CD4-positive, alpha-beta T cell (primary cell): ENCODE data around the gene TEKTIP1. TPM values are rescaled to one million over a fixed set of nuclear protein-coding genes. Genes with fewer than 3 reads are reported as not detected.

Experiments used
- ATAC-seq: fragments of 200-7000 bp; cut with Tn5 transposase; one replicate; pipeline ENCODE4 v1.10.0; 2022; ENCODE audit warnings: mild to moderate bottlenecking; ENCODE audit not compliant: poor library complexity
- CTCF ChIA-PET: fragments of 350-600 bp; sonication (Branson Sonifier 250); formaldehyde crosslinking; loops from one replicate; lab custom pipeline; 2021; ENCODE audit warnings: antibody characterized with exemption, inconsistent platforms; lab: Charles Lee
- POLR2A ChIA-PET: fragments of 350-600 bp; sonication (Branson Sonifier 250); formaldehyde crosslinking; loops from one replicate; lab custom pipeline; 2021; ENCODE audit warnings: antibody characterized with exemption, inconsistent platforms; lab: Charles Lee
- DNase-seq, 14 experiments: peaks; one replicate each; pipeline ENCODE4 v3.0.0-alpha.2; 2013 to 2020; ENCODE audit warnings: mixed read lengths in 2 of 14
- H3K27ac ChIP-seq, 2 donors: one replicate each; pipeline versions ENCODE4 v1.5.1 to v1.7.0; 2013; ENCODE audit warnings: low read length in 2 of 2, low read depth in 1 of 2, mild to moderate bottlenecking in 1 of 2
- H3K27me3 ChIP-seq, 2 experiments: 1 replicate in 1 of 2; 2 replicates in 1 of 2; pipeline versions ENCODE4 v1.6.1 to v1.7.0; 2013; ENCODE audit warnings: low read length in 2 of 2, control low read depth in 1 of 2, mild to moderate bottlenecking in 1 of 2, moderate library complexity in 1 of 2; ENCODE audit not compliant: insufficient read depth in 2 of 2, control insufficient read depth in 1 of 2
- H3K36me3 ChIP-seq: one replicate; pipeline ENCODE4 v1.6.1; 2013; ENCODE audit warnings: low read length, control low read depth; ENCODE audit not compliant: insufficient read depth
- H3K4me1 ChIP-seq: one replicate; pipeline ENCODE4 v1.6.1; 2013; ENCODE audit warnings: low read length, control low read depth; ENCODE audit not compliant: insufficient read depth
- H3K4me3 ChIP-seq: one replicate; pipeline ENCODE4 v1.5.1; 2013; ENCODE audit warnings: mild to moderate bottlenecking, low read length, moderate library complexity
- H3K9me3 ChIP-seq, 2 experiments: 1 replicate in 1 of 2; 2 replicates in 1 of 2; pipeline versions ENCODE4 v1.6.1 to v1.7.0; 2013; ENCODE audit warnings: low read length in 2 of 2, mild to moderate bottlenecking in 2 of 2, control low read depth in 1 of 2, moderate library complexity in 1 of 2; ENCODE audit not compliant: control insufficient read depth in 1 of 2, insufficient read depth in 1 of 2
- H3K27ac Mint-ChIP-seq: one replicate; pipeline ENCODE4 v1.8.0; 2020; ENCODE audit warnings: mixed read lengths
- H3K27me3 Mint-ChIP-seq: one replicate; pipeline ENCODE4 v1.8.0; 2021; ENCODE audit warnings: mixed read lengths
- H3K36me3 Mint-ChIP-seq: one replicate; pipeline ENCODE4 v1.8.0; 2021; ENCODE audit warnings: low read depth, mixed read lengths
- H3K4me1 Mint-ChIP-seq: one replicate; pipeline ENCODE4 v1.8.0; 2021; ENCODE audit warnings: low read depth, mixed read lengths
- H3K4me3 Mint-ChIP-seq: one replicate; pipeline ENCODE4 v1.8.0; 2020; ENCODE audit warnings: mild to moderate bottlenecking, mixed read lengths
- H3K9me3 Mint-ChIP-seq: one replicate; pipeline ENCODE4 v1.8.0; 2020; ENCODE audit warnings: mixed read lengths
- CTCF ChIP-seq: fragments of 200-600 bp; IDR thresholded peaks from one replicate; pipeline ENCODE4 v1.8.0; 2022; ENCODE audit warnings: antibody characterized with exemption, mild to moderate bottlenecking
- intact Hi-C, 2 experiments: fragments of 100-400 bp; cut with DNase I in 1 of 2; cut with micrococcal nuclease in 1 of 2; formaldehyde crosslinking; loops; one replicate each; pipeline versions ENCODE4 v1.15.1 to v1.9.0; 2023 to 2025; cut with DNase I, micrococcal nuclease
- total RNA-seq, 174 experiments: library from RNA in 2 of 174; stranded (reverse) in 2 of 174; gene quantifications; one replicate each; pipeline ENCODE4 v1.2.3 and lab custom pipeline; 2021 to 2026

The TEKTIP1 gene
- total RNA-seq, 2 experiments from 2014 or later, result 5.7 to 6.0 TPM

GRCh38 chr19:3499738-3500428 lies 39.1 kb upstream of the TEKTIP1 start:
- peaks cover 23% of the 10 kb centered on the region for H3K36me3 Mint-ChIP-seq
- Histone ChIP-seq H3K27me3 (no peaks in the 10 kb centered on the region), H3K4me1 (peaks cover 35% of the 10 kb centered on the region), H3K9me3 (no peaks in the 10 kb centered on the region), H3K4me3 (peak overlapping the region; percentile 98), H3K27ac (peak overlapping the region; percentile 85 to 97), H3K36me3 (peaks cover 14% of the 10 kb centered on the region)
- intact Hi-C loops, result loop anchor here (5.0 to 10.0 kb wide), 3 partner anchors 68 to 445 kb away; partner anchors contain the start of gene TLE5 (in 1 of the 2)
- POLR2A ChIA-PET, result interaction anchor here (0.8 to 2.1 kb wide), 3 partner anchors 15 to 188 kb away, joined by 3 to 10 read pairs (median 4); no protein-coding TSS in a partner anchor
- no peaks in the 10 kb centered on the region for H3K9me3 Mint-ChIP-seq
- peak overlapping the region; percentile 85 for H3K27ac Mint-ChIP-seq
- no peak for TF ChIP-seq CTCF
- CTCF ChIA-PET, result interaction anchor here (0.5 to 1.3 kb wide), 3 partner anchors 15 to 71 kb away, joined by 3 to 4 read pairs (median 3); no protein-coding TSS in a partner anchor
- no peaks in the 10 kb centered on the region for H3K27me3 Mint-ChIP-seq
- no peak for DNase-seq
- H3K4me3 Mint-ChIP-seq, result peak overlapping the region; percentile 84
- ATAC-seq, result no peak
- peaks cover 28% of the 10 kb centered on the region for H3K4me1 Mint-ChIP-seq

- TF ChIP-seq CTCF, result no peak
- peak; percentile 85 for ATAC-seq
- Mint-ChIP-seq H3K4me1 (peaks cover 31% of the 10 kb centered on the region), H3K4me3 (peak within 1 kb of the TSS; percentile 84), H3K27ac (peak within 1 kb of the TSS; percentile 85), H3K36me3 (peaks cover 18% of the 10 kb centered on the region), H3K27me3 (no peaks in the 10 kb centered on the region), H3K9me3 (no peaks in the 10 kb centered on the region)
- Histone ChIP-seq H3K4me3 (peak within 1 kb of the TSS; percentile 98), H3K9me3 (no peaks in the 10 kb centered on the region), H3K27me3 (no peaks in the 10 kb centered on the region), H3K36me3 (peaks cover 10% of the 10 kb centered on the region), H3K4me1 (peaks cover 41% of the 10 kb centered on the region), H3K27ac (peak within 1 kb of the TSS; percentile 85 to 97)
- ChIA-PET CTCF (interaction anchor here (1.2 kb wide), 1 partner anchor 15 kb away, joined by 3 read pairs; no protein-coding TSS in a partner anchor), POLR2A (interaction anchor here (0.7 to 2.1 kb wide), 7 partner anchors 15 to 187 kb away, joined by 3 to 10 read pairs (median 4); partner anchors contain the start of gene TEKTIP1)
- DNase-seq, result peak; percentile 93 to 98 (median 95)
- intact Hi-C loops, result loop anchor here (5.0 to 10.0 kb wide), 3 partner anchors 68 to 446 kb away; partner anchors contain the start of gene TLE5 (in 1 of the 2)
These were observed 38.4 kb upstream of the TEKTIP1 start, which contains the start of gene DOHH for GRCh38 chr19:3500429-3501101. DOHH (minus strand) TSS chr19:3500674; CDS start chr19:3496814, 3,860 bp downstream.

GRCh38 chr19:3501780-3502179 lies 37.2 kb upstream of the TEKTIP1 start:
- H3K36me3 Mint-ChIP-seq, result peaks cover 21% of the 10 kb centered on the region
- ATAC-seq (no peak), DNase-seq (no peak)
- Histone ChIP-seq H3K27ac (no peak overlapping the region), H3K36me3 (peaks cover 3% of the 10 kb centered on the region), H3K27me3 (no peaks in the 10 kb centered on the region), H3K4me1 (peaks cover 45% of the 10 kb centered on the region), H3K4me3 (no peak overlapping the region), H3K9me3 (no peaks in the 10 kb centered on the region)
- intact Hi-C loops, result loop anchor here (5.0 to 10.0 kb wide), 3 partner anchors 69 to 447 kb away; partner anchors contain the start of gene TLE5 (in 1 of the 2)
- H3K27me3 Mint-ChIP-seq, result no peaks in the 10 kb centered on the region
- no peaks in the 10 kb centered on the region for H3K9me3 Mint-ChIP-seq
- ChIA-PET POLR2A (interaction anchor here (0.6 to 1.4 kb wide), 3 partner anchors 43 to 317 kb away, joined by 3 to 5 read pairs (median 3); no protein-coding TSS in a partner anchor), CTCF (no interaction called here)
- no peak for TF ChIP-seq CTCF
- H3K4me3 Mint-ChIP-seq, result no peak overlapping the region
- H3K4me1 Mint-ChIP-seq, result peaks cover 37% of the 10 kb centered on the region
- H3K27ac Mint-ChIP-seq, result no peak overlapping the region
